Fibroblast of lung (primary cell): ENCODE results near the gene TUBA4B. TPM values are rescaled to one million over a fixed set of nuclear protein-coding genes. Genes with fewer than 3 reads are reported as not detected.

Experiments
- DNase-seq, 2 donors: peaks; one replicate each; pipeline versions ENCODE4 v3.0.0 to v3.0.0-alpha.2; 2010; ENCODE audit warnings: low read depth in 2 of 2
- H2AFZ ChIP-seq: 2 replicates; pipeline ENCODE4 v1.5.1; 2012; ENCODE audit warnings: low read length, control low read depth, inconsistent platforms
- H3K27ac ChIP-seq: 2 replicates; pipeline ENCODE4 v1.5.1; 2011; ENCODE audit warnings: low read length, control low read depth; ENCODE audit not compliant: insufficient read depth
- H3K27me3 ChIP-seq: 2 replicates; pipeline ENCODE4 v1.5.1; 2011; ENCODE audit warnings: mild to moderate bottlenecking, low read length; ENCODE audit not compliant: control insufficient read depth, insufficient read depth
- H3K36me3 ChIP-seq: 2 replicates; pipeline ENCODE4 v1.5.1; 2011; ENCODE audit warnings: low read length; ENCODE audit not compliant: control insufficient read depth, insufficient read depth
- H3K4me1 ChIP-seq: 2 replicates; pipeline ENCODE4 v1.5.1; 2011; ENCODE audit warnings: low read length; ENCODE audit not compliant: control insufficient read depth, insufficient read depth; ENCODE audit errors: extremely low read depth
- H3K4me2 ChIP-seq: 2 replicates; pipeline ENCODE4 v1.5.1; 2011; ENCODE audit warnings: low read length, control low read depth; ENCODE audit not compliant: insufficient read depth; ENCODE audit errors: extremely low read depth
- H3K4me3 ChIP-seq, 4 experiments: fragments of 200-600 bp in 1 of 4; sonication (generic) in 1 of 4; replicated peaks in 1 of 4; 2 replicates each; pipeline ENCODE4 v1.5.1; 2011 to 2016; ENCODE audit warnings: low read length in 4 of 4, low read depth in 3 of 4, mild to moderate bottlenecking in 3 of 4, control low read depth in 2 of 4, inconsistent platforms in 1 of 4, mixed read lengths in 1 of 4; ENCODE audit not compliant: insufficient read depth in 1 of 4; ENCODE audit errors: control extremely low read depth in 1 of 4
- H3K79me2 ChIP-seq: 2 replicates; pipeline ENCODE4 v1.5.1; 2012; ENCODE audit warnings: mild to moderate bottlenecking, low read length, inconsistent platforms; ENCODE audit not compliant: control insufficient read depth, insufficient read depth
- H3K9ac ChIP-seq: 2 replicates; pipeline ENCODE4 v1.5.1; 2011; ENCODE audit warnings: mild to moderate bottlenecking, low read length, control low read depth; ENCODE audit not compliant: insufficient read depth
- H3K9me3 ChIP-seq: 2 replicates; pipeline ENCODE4 v1.5.1; 2012; ENCODE audit warnings: low read depth, low read length; ENCODE audit not compliant: control insufficient read depth, insufficient read depth
- H4K20me1 ChIP-seq: 2 replicates; pipeline ENCODE4 v1.5.1; 2011; ENCODE audit warnings: low read length; ENCODE audit not compliant: control insufficient read depth, insufficient read depth; ENCODE audit errors: extremely low read depth
- EZH2 ChIP-seq: IDR thresholded peaks from 2 replicates; pipeline ENCODE4 v1.5.1; 2012; ENCODE audit warnings: low read length, control low read depth, mild to moderate bottlenecking; ENCODE audit errors: missing control alignments
- polyA plus RNA-seq, 2 donors: library from polyadenylated mRNA; depleted of rRNA in 1 of 2; stranded (reverse) in 1 of 2; unstranded in 1 of 2; fragments of >200 nt; gene quantifications; 2 replicates each; pipeline ENCODE4 v1.2.1, GENCODE V29; 2011 to 2012; ENCODE audit warnings: missing spikeins in 1 of 2
- total RNA-seq: library from RNA; depleted of rRNA; stranded (reverse); fragments of >200 nt; gene quantifications from 2 replicates; pipeline ENCODE4 v1.2.1, GENCODE V29; 2014
- TF ChIP-seq, protein P1 (sequence below), 2 donors: IDR thresholded peaks in 1 of 2; conservative IDR thresholded peaks in 1 of 2; 1 replicate in 1 of 2; 2 replicates in 1 of 2; pipeline ENCODE4 v1.5.1; 2011 to 2012; ENCODE audit warnings: low read length in 2 of 2, control low read depth in 1 of 2, inconsistent platforms in 1 of 2, low read depth in 1 of 2, mild to moderate bottlenecking in 1 of 2

TUBA4B gene
- total and polyA plus RNA-seq, 2 donors (not counting 1 experiment from before 2014, with no cell fraction given): not detected

DNA sequence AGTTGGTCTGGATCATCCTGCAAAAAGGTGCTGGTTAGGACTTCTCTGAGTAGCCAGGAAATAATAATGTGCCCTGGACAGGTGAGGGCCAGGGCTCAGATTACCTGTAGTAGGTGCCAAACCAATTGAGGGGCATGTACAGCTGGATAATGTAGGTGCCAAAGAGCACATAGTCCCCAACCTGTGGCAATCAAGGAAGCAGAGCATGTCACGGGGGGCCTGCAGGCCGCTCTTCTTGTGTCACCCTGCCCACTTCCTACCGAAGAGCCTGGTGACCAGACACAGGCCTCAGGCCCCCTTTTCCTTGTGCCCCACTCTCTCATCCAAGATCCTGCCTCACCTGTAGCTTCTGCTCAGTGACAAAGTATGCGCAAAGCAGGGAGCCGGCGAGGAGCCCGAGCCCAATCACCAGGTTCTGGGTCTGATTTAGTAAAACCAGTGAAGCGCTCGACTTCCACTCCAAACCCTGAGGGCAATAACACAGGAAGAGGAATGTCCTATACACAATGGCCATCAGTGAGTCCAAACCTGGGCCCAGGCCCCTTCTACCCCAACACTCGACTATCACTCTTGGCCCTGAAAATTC is 39.5 kb upstream of the TUBA4B start:
- Histone ChIP-seq H2AFZ (no peak overlapping the region), H4K20me1 (no peaks in the 10 kb centered on the region), H3K4me1 (peaks cover 8% of the 10 kb centered on the region), H3K36me3 (peaks cover 32% of the 10 kb centered on the region), H3K79me2 (no peaks in the 10 kb centered on the region), H3K4me3 (no peak overlapping the region), H3K9me3 (no peaks in the 10 kb centered on the region), H3K9ac (no peak overlapping the region), H3K4me2 (no peak overlapping the region), H3K27ac (no peak overlapping the region), H3K27me3 (no peaks in the 10 kb centered on the region)
- no peak for DNase-seq
- no peak for TF ChIP-seq EZH2
- TF ChIP-seq, protein P1, sequence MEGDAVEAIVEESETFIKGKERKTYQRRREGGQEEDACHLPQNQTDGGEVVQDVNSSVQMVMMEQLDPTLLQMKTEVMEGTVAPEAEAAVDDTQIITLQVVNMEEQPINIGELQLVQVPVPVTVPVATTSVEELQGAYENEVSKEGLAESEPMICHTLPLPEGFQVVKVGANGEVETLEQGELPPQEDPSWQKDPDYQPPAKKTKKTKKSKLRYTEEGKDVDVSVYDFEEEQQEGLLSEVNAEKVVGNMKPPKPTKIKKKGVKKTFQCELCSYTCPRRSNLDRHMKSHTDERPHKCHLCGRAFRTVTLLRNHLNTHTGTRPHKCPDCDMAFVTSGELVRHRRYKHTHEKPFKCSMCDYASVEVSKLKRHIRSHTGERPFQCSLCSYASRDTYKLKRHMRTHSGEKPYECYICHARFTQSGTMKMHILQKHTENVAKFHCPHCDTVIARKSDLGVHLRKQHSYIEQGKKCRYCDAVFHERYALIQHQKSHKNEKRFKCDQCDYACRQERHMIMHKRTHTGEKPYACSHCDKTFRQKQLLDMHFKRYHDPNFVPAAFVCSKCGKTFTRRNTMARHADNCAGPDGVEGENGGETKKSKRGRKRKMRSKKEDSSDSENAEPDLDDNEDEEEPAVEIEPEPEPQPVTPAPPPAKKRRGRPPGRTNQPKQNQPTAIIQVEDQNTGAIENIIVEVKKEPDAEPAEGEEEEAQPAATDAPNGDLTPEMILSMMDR (conservative IDR thresholded peaks at IDR 0.05 in 1 of 2, IDR thresholded peaks at IDR 0.05 in 1 of 2; ENCODE audit: low read depth in 1 of 2, low read length in 2 of 2): no peak

DNA sequence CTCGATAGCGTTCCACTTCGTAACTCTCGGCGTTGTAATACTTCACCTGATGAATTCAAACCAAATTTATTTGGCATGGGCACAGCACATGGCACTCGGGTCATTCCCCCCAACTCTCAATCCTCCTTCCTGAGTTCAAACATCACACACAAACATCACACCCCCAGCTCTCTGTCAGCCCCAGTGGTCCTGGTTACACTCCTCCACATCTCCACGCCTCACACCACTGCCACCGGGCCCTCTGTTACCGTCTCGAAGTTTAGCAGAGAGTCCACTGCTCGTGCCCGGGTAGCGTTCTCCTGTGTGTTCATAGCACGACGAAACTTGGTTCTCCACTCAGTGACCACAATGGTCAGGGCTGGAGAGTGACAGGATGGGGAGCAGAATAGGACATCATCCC is 38.9 kb upstream of the TUBA4B start:
- Histone ChIP-seq H3K9ac (no peak overlapping the region), H3K27me3 (no peaks in the 10 kb centered on the region), H4K20me1 (no peaks in the 10 kb centered on the region), H3K79me2 (no peaks in the 10 kb centered on the region), H3K4me1 (peaks cover 8% of the 10 kb centered on the region), H3K9me3 (no peaks in the 10 kb centered on the region), H3K27ac (no peak overlapping the region), H2AFZ (no peak overlapping the region), H3K4me3 (no peak overlapping the region), H3K36me3 (peaks cover 27% of the 10 kb centered on the region), H3K4me2 (no peak overlapping the region)
- DNase-seq: no peak
- no peak for TF ChIP-seq EZH2
- TF ChIP-seq, protein P1 (conservative IDR thresholded peaks at IDR 0.05 in 1 of 2, IDR thresholded peaks at IDR 0.05 in 1 of 2; ENCODE audit: low read depth in 1 of 2, low read length in 2 of 2): no peak

DNA sequence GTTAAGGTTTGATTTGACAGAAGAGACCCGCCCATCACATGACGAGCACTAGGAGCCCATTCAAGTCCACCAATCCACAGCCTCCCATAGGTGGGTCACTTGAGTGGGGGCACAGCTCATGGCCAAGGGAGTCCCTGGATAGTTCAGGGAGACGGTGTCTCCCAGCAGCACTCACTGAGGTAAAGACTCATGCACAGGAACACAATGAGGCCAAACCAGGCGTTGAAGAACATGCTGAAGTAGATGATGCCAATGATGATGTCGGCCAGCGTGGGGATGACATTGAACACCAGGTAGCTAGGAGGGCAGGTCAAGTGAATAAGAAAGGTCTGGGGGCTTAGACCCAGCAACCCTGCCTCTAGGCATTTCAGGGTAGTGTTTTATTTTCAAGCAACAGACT is 38.3 kb upstream of the TUBA4B start:
- Histone ChIP-seq H3K4me3 (no peak overlapping the region), H3K9me3 (no peaks in the 10 kb centered on the region), H3K9ac (no peak overlapping the region), H3K4me1 (peaks cover 13% of the 10 kb centered on the region), H3K79me2 (no peaks in the 10 kb centered on the region), H3K4me2 (no peak overlapping the region), H3K27me3 (no peaks in the 10 kb centered on the region), H3K27ac (no peak overlapping the region), H2AFZ (no peak overlapping the region), H4K20me1 (no peaks in the 10 kb centered on the region), H3K36me3 (peaks cover 26% of the 10 kb centered on the region)
- no peak for DNase-seq
- TF ChIP-seq, protein P1 (conservative IDR thresholded peaks at IDR 0.05 in 1 of 2, IDR thresholded peaks at IDR 0.05 in 1 of 2; ENCODE audit: low read depth in 1 of 2, low read length in 2 of 2): no peak
- TF ChIP-seq EZH2: no peak
